Upper lobe of left lung (tissue), 6 donors: ENCODE results near the gene CALM3. TPM values are rescaled to one million over a fixed set of nuclear protein-coding genes. Genes with fewer than 3 reads are reported as not detected.

Experiments
- ATAC-seq, 2 donors: fragments of 200-7000 bp; cut with Tn5 transposase; one replicate each; pipeline ENCODE4 v1.9.1; 2022; ENCODE audit warnings: mild to moderate bottlenecking in 2 of 2, moderate library complexity in 2 of 2; ENCODE audit not compliant: low FRiP score in 2 of 2
- DNase-seq, 2 donors: peaks; one replicate each; pipeline ENCODE4 v3.0.0-alpha.2; 2019 to 2020
- H3K27ac ChIP-seq, 4 donors: fragments of 200-600 bp; sonication (generic); one replicate each; pipeline ENCODE4 v1.5.1; 2016 to 2019
- H3K27me3 ChIP-seq, 4 donors: fragments of 200-600 bp; sonication (generic); one replicate each; pipeline ENCODE4 v1.5.1; 2017 to 2019
- H3K36me3 ChIP-seq, 4 donors: fragments of 200-600 bp; sonication (generic); one replicate each; pipeline ENCODE4 v1.5.1; 2016 to 2019
- H3K4me1 ChIP-seq, 4 donors: fragments of 200-600 bp; sonication (generic); one replicate each; pipeline ENCODE4 v1.5.1; 2018 to 2019
- H3K4me3 ChIP-seq, 4 donors: fragments of 200-600 bp; sonication (generic); one replicate each; pipeline ENCODE4 v1.5.1; 2017 to 2019; ENCODE audit warnings: mild to moderate bottlenecking in 2 of 4, moderate library complexity in 1 of 4
- H3K9me3 ChIP-seq, 4 donors: fragments of 200-600 bp; sonication (generic); one replicate each; pipeline ENCODE4 v1.5.1; 2018 to 2019
- CTCF ChIP-seq, 6 experiments: fragments of 450-650 bp in 4 of 6; fragments of 200-600 bp in 2 of 6; sonication (generic) in 2 of 6; IDR thresholded peaks; one replicate each; pipeline ENCODE4 v1.5.1; 2016 to 2019; ENCODE audit warnings: antibody characterized with exemption in 6 of 6
- EP300 ChIP-seq, 4 donors: sonication (generic); formaldehyde crosslinking; IDR thresholded peaks; one replicate each; pipeline ENCODE4 v1.5.1; 2017; ENCODE audit warnings: antibody characterized with exemption in 4 of 4, control low read depth in 2 of 4
- POLR2A ChIP-seq, 4 donors: fragments of 450-650 bp; IDR thresholded peaks; one replicate each; pipeline ENCODE4 v1.5.1; 2016 to 2017; ENCODE audit warnings: antibody characterized with exemption in 4 of 4, mild to moderate bottlenecking in 2 of 4
- POLR2AphosphoS5 ChIP-seq, 2 donors: sonication (generic); formaldehyde crosslinking; IDR thresholded peaks; one replicate each; pipeline ENCODE4 v1.5.1; 2017; ENCODE audit warnings: antibody characterized with exemption in 2 of 2
- WGBS, 2 donors: methylation state at CpG; one replicate each; pipeline ENCODE4 v1.1.5; 2017 to 2018; 5-methylcytosine and 5-hydroxymethylcytosine counted together
- total RNA-seq, 6 donors: library from RNA; depleted of rRNA in 4 of 6; stranded (reverse); fragments of >200 nt in 4 of 6; gene quantifications; one replicate each; pipeline versions ENCODE4 v1.1.0 to v1.2.1, GENCODE V29; 2016 to 2021
- donor health status: DM: no; HTN: no; CAD: no; lungs with moderate emphysema.
- donor health status: DM: no; HTN: yes; CAD: no; lungs with severe emphysema.

CALM3 gene
- total RNA-seq, 6 donors from 2014 or later: 74.4 to 176 (median 123) TPM

GRCh38 chr19:46606019-46606418 lies 4.9 kb downstream of the CALM3 start:
- TF ChIP-seq EP300 (IDR thresholded peaks at IDR 0.05) (no peak), POLR2AphosphoS5 (IDR thresholded peaks at IDR 0.05) (no peak), CTCF (IDR thresholded peaks at IDR 0.05) (no peak)
- no peak overlapping the region for H3K4me3 ChIP-seq
- DNase-seq (no peak), ATAC-seq (no peak)
- H3K27me3 ChIP-seq: no peaks in the 10 kb centered on the region
- no peak overlapping the region for H3K27ac ChIP-seq
- H3K4me1 ChIP-seq: peaks cover 26 to 28% (median 28%) of the 10 kb centered on the region in 4 donors
- WGBS, 2 donors: 91 to 92% methylated on average over 8 to 9 of the region's 11 CpGs
- no peaks in the 10 kb centered on the region for H3K9me3 ChIP-seq
- H3K36me3 ChIP-seq: peaks cover 20 to 61% (median 55%) of the 10 kb centered on the region in 4 donors

- peaks cover 20 to 62% (median 55%) of the 10 kb centered on the region in 4 donors for H3K36me3 ChIP-seq
- 81 to 86% methylated on average over 7 to 12 of the region's 12 CpGs for WGBS, 2 donors
- H3K9me3 ChIP-seq: no peaks in the 10 kb centered on the region
- H3K27ac ChIP-seq: no peak overlapping the region
- no peaks in the 10 kb centered on the region for H3K27me3 ChIP-seq
- H3K4me1 ChIP-seq: peaks cover 28 to 33% (median 33%) of the 10 kb centered on the region in 4 donors
- ATAC-seq (no peak), DNase-seq (no peak)
- no peak for TF ChIP-seq POLR2AphosphoS5 (IDR thresholded peaks at IDR 0.05)
- no peak for TF ChIP-seq CTCF (IDR thresholded peaks at IDR 0.05)
- no peak for TF ChIP-seq EP300 (IDR thresholded peaks at IDR 0.05)
- no peak for TF ChIP-seq POLR2A (IDR thresholded peaks at IDR 0.05)
- H3K4me3 ChIP-seq: no peak overlapping the region
These were observed 5.7 kb downstream of the CALM3 start for GRCh38 chr19:46606681-46607447.

GRCh38 chr19:46607448-46607841 lies 6.3 kb downstream of the CALM3 start:
- peaks cover 28 to 33% (median 29%) of the 10 kb centered on the region in 4 donors for H3K4me1 ChIP-seq
- WGBS, 2 donors: 89 to 90% methylated on average over 12 of the region's 12 CpGs
- no peaks in the 10 kb centered on the region for H3K27me3 ChIP-seq
- no peak overlapping the region for H3K4me3 ChIP-seq
- ATAC-seq (no peak), DNase-seq (no peak)
- TF ChIP-seq POLR2A (IDR thresholded peaks at IDR 0.05) (no peak), POLR2AphosphoS5 (IDR thresholded peaks at IDR 0.05) (no peak), EP300 (IDR thresholded peaks at IDR 0.05) (no peak), CTCF (IDR thresholded peaks at IDR 0.05) (no peak)
- H3K9me3 ChIP-seq: no peaks in the 10 kb centered on the region
- H3K27ac ChIP-seq: no peak overlapping the region
- peaks cover 20 to 62% (median 55%) of the 10 kb centered on the region in 4 donors for H3K36me3 ChIP-seq

- Histone ChIP-seq H3K9me3 (no peaks in the 10 kb centered on the region), H3K4me1 (peaks cover 20 to 25% (median 22%) of the 10 kb centered on the region in 4 donors), H3K27me3 (no peaks in the 10 kb centered on the region), H3K4me3 (no peak overlapping the region), H3K27ac (no peak overlapping the region), H3K36me3 (peaks cover 20 to 62% (median 55%) of the 10 kb centered on the region in 4 donors)
- TF ChIP-seq EP300 (IDR thresholded peaks at IDR 0.05): no peak
- TF ChIP-seq POLR2AphosphoS5 (IDR thresholded peaks at IDR 0.05): no peak
- no peak for TF ChIP-seq POLR2A (IDR thresholded peaks at IDR 0.05)
- TF ChIP-seq CTCF (IDR thresholded peaks at IDR 0.05): no peak
- DNase-seq: no peak
- WGBS, 2 donors: 92 to 100% methylated on average over 4 to 9 of the region's 9 CpGs
- no peak for ATAC-seq
These were observed 7.0 kb downstream of the CALM3 start for GRCh38 chr19:46608178-46608577.
